IMR-90 (cell line): Measurements from ENCODE around the gene SPG11. TPM values are rescaled to one million over a fixed set of nuclear protein-coding genes. Genes with fewer than 3 reads are reported as not detected.

ENCODE experiments used
- ATAC-seq: fragments of 200-7000 bp; cut with Tn5 transposase; 2 replicates; pipeline ENCODE4 v1.9.1; 2020; ENCODE audit warnings: low read depth, mild to moderate bottlenecking, moderate library complexity
- BruUV-seq: library from RNA; stranded (reverse); fragments of 400-500 nt; replicated peaks from 2 replicates; lab custom pipeline; 2021; lab: Mats Ljungman, UMichigan
- CTCF ChIA-PET: fragments of 300-600 bp; formaldehyde crosslinking; extraction: SDS; loops from one replicate; lab custom pipeline; 2021; ENCODE audit warnings: antibody characterized with exemption; lab: Yijun Ruan, JAX
- POLR2A ChIA-PET: fragments of 300-600 bp; sonication (Branson Sonifier 250); formaldehyde crosslinking; loops from one replicate; lab custom pipeline; 2022; ENCODE audit warnings: antibody characterized with exemption; ENCODE audit not compliant: unreplicated experiment; lab: Charles Lee
- DNase-seq: peaks from one replicate; pipeline ENCODE4 v3.0.0; 2013
- H2AFZ ChIP-seq: replicated peaks from 2 replicates; pipeline ENCODE3; 2013; ENCODE audit warnings: low read length, mild to moderate bottlenecking; ENCODE audit not compliant: poor library complexity
- H2AK5ac ChIP-seq: 2 replicates; pipeline ENCODE4 v1.6.1; 2013; ENCODE audit warnings: low read depth, low read length, inconsistent platforms
- H2AK9ac ChIP-seq: replicated peaks from 2 replicates; pipeline ENCODE3; 2013; ENCODE audit warnings: mild to moderate bottlenecking, low read depth, low read length, moderate library complexity; ENCODE audit not compliant: poor library complexity
- H2BK120ac ChIP-seq: 2 replicates; pipeline ENCODE4 v1.6.1; 2013; ENCODE audit warnings: low read depth, low read length, inconsistent platforms
- H2BK15ac ChIP-seq: 3 replicates; pipeline ENCODE4 v1.6.1; 2013; ENCODE audit warnings: low read depth, low read length, inconsistent platforms
- H2BK20ac ChIP-seq: 2 replicates; pipeline ENCODE4 v1.6.1; 2013; ENCODE audit warnings: low read depth, mild to moderate bottlenecking, inconsistent platforms, low read length, moderate library complexity
- H2BK5ac ChIP-seq: 2 replicates; pipeline ENCODE4 v1.6.1; 2013; ENCODE audit warnings: mild to moderate bottlenecking, low read depth, low read length, inconsistent platforms; ENCODE audit not compliant: poor library complexity, severe bottlenecking
- H3K14ac ChIP-seq: replicated peaks from 2 replicates; pipeline ENCODE4 v1.6.1; 2013; ENCODE audit warnings: low read depth, low read length, inconsistent platforms
- H3K18ac ChIP-seq: 2 replicates; pipeline ENCODE4 v1.6.1; 2013; ENCODE audit warnings: low read depth, low read length, control low read depth
- H3K23ac ChIP-seq: 2 replicates; pipeline ENCODE4 v1.6.1; 2013; ENCODE audit warnings: low read depth, low read length, inconsistent platforms
- H3K27ac ChIP-seq: 2 replicates; pipeline ENCODE4 v1.5.1; 2013; ENCODE audit warnings: mild to moderate bottlenecking, control low read depth, low read length; ENCODE audit not compliant: insufficient read depth
- H3K27me3 ChIP-seq: 2 replicates; pipeline ENCODE4 v1.6.1; 2013; ENCODE audit warnings: low read length; ENCODE audit not compliant: control insufficient read depth, insufficient read depth
- H3K36me3 ChIP-seq: 2 replicates; pipeline ENCODE4 v1.6.1; 2013; ENCODE audit warnings: low read length, mixed read lengths; ENCODE audit not compliant: control insufficient read depth, insufficient read depth
- H3K4ac ChIP-seq: 2 replicates; pipeline ENCODE4 v1.6.1; 2013; ENCODE audit warnings: low read depth, low read length, inconsistent platforms
- H3K4me1 ChIP-seq: 2 replicates; pipeline ENCODE4 v1.6.1; 2013; ENCODE audit warnings: low read length, mixed read lengths; ENCODE audit not compliant: control insufficient read depth, insufficient read depth
- H3K4me2 ChIP-seq: 2 replicates; pipeline ENCODE4 v1.6.1; 2013; ENCODE audit warnings: low read depth, mild to moderate bottlenecking, control low read depth, low read length, moderate library complexity
- H3K4me3 ChIP-seq: 2 replicates; pipeline ENCODE4 v1.5.1; 2013; ENCODE audit warnings: low read depth, mild to moderate bottlenecking, control low read depth, low read length, moderate library complexity; ENCODE audit not compliant: insufficient read depth
- H3K56ac ChIP-seq: 2 replicates; pipeline ENCODE4 v1.6.1; 2013; ENCODE audit warnings: low read length, inconsistent platforms; ENCODE audit not compliant: insufficient read depth; ENCODE audit errors: extremely low read depth
- H3K79me1 ChIP-seq, 2 experiments: 2 replicates each; pipeline ENCODE4 v1.6.1; 2013; ENCODE audit warnings: low read length in 2 of 2, inconsistent platforms in 1 of 2, low read depth in 1 of 2
- H3K9ac ChIP-seq: 2 replicates; pipeline ENCODE4 v1.6.1; 2013; ENCODE audit warnings: low read depth, low read length, control low read depth
- H3K9me1 ChIP-seq: 2 replicates; pipeline ENCODE4 v1.6.1; 2013; ENCODE audit warnings: low read length, inconsistent platforms; ENCODE audit not compliant: insufficient read depth
- H3K9me3 ChIP-seq: 2 replicates; pipeline ENCODE4 v1.6.1; 2013; ENCODE audit warnings: low read length; ENCODE audit not compliant: control insufficient read depth, insufficient read depth
- H4K20me1 ChIP-seq: 2 replicates; pipeline ENCODE4 v1.6.1; 2013; ENCODE audit warnings: low read length, inconsistent platforms; ENCODE audit not compliant: insufficient read depth
- H4K5ac ChIP-seq: 2 replicates; pipeline ENCODE4 v1.6.1; 2013; ENCODE audit warnings: mild to moderate bottlenecking, low read depth, low read length, control low read depth
- H4K8ac ChIP-seq, 2 experiments: 2 replicates each; pipeline ENCODE4 v1.6.1; 2013; ENCODE audit warnings: low read depth in 2 of 2, low read length in 2 of 2, control low read depth in 1 of 2, inconsistent platforms in 1 of 2
- H4K91ac ChIP-seq: 2 replicates; pipeline ENCODE4 v1.6.1; 2013; ENCODE audit warnings: low read depth, low read length, inconsistent platforms; ENCODE audit not compliant: insufficient read depth
- BHLHE40 ChIP-seq: fragments of 150-350 bp; IDR thresholded peaks from 2 replicates; pipeline ENCODE4 v1.6.1; 2016; ENCODE audit warnings: mild to moderate bottlenecking, low read depth, low read length
- CEBPB ChIP-seq: IDR thresholded peaks from 2 replicates; pipeline ENCODE4 v1.6.1; 2012; ENCODE audit warnings: low read depth, low read length, improper control_type of control experiment
- CHD1 ChIP-seq: IDR thresholded peaks from 2 replicates; pipeline ENCODE4 v1.6.1; 2012; ENCODE audit warnings: low read depth, low read length, improper control_type of control experiment
- CTCF ChIP-seq: conservative IDR thresholded peaks from 2 replicates; pipeline ENCODE4 v1.5.1; 2012; ENCODE audit warnings: mild to moderate bottlenecking, low read depth, low read length, improper control_type of control experiment
- ELK1 ChIP-seq: fragments of 150-350 bp; IDR thresholded peaks from 2 replicates; pipeline ENCODE4 v1.6.1; 2016; ENCODE audit warnings: low read depth, mild to moderate bottlenecking, low read length, moderate library complexity, borderline replicate concordance
- MAFK ChIP-seq: IDR thresholded peaks from 2 replicates; pipeline ENCODE4 v1.6.1; 2012; ENCODE audit warnings: low read depth, low read length, improper control_type of control experiment
- MAZ ChIP-seq: IDR thresholded peaks from 2 replicates; pipeline ENCODE4 v1.6.1; 2012; ENCODE audit warnings: low read depth, mild to moderate bottlenecking, low read length, improper control_type of control experiment, moderate library complexity, borderline replicate concordance
- MXI1 ChIP-seq: IDR thresholded peaks from 2 replicates; pipeline ENCODE4 v1.6.1; 2012; ENCODE audit warnings: low read depth, mild to moderate bottlenecking, low read length, moderate library complexity, borderline replicate concordance
- NFE2L2 ChIP-seq: fragments of 150-350 bp; IDR thresholded peaks from 2 replicates; pipeline ENCODE4 v1.6.1; 2016; ENCODE audit warnings: low read depth, mild to moderate bottlenecking, low read length
- POLR2A ChIP-seq: IDR thresholded peaks from 2 replicates; pipeline ENCODE4 v1.6.1; 2012; ENCODE audit warnings: mild to moderate bottlenecking, low read depth, low read length
- RAD21 ChIP-seq: IDR thresholded peaks from 2 replicates; pipeline ENCODE4 v1.6.1; 2012; ENCODE audit warnings: low read length, improper control_type of control experiment
- RCOR1 ChIP-seq: IDR thresholded peaks from 2 replicates; pipeline ENCODE4 v1.6.1; 2012; ENCODE audit warnings: mild to moderate bottlenecking, low read length, improper control_type of control experiment; ENCODE audit not compliant: insufficient replicate concordance
- RFX5 ChIP-seq: IDR thresholded peaks from 2 replicates; pipeline ENCODE4 v1.8.0; 2012; ENCODE audit warnings: low read depth, mild to moderate bottlenecking, low read length, moderate library complexity
- SMC3 ChIP-seq: fragments of 150-350 bp; IDR thresholded peaks from 2 replicates; pipeline ENCODE4 v1.6.1; 2016; ENCODE audit warnings: low read depth, mild to moderate bottlenecking, antibody characterized with exemption, low read length, moderate library complexity
- USF2 ChIP-seq: fragments of 150-350 bp; IDR thresholded peaks from 2 replicates; pipeline ENCODE4 v1.6.1; 2017; ENCODE audit warnings: mild to moderate bottlenecking, antibody characterized with exemption, low read length, low read depth
- WGBS, 2 experiments: methylation state at CpG; one replicate each; pipeline versions ENCODE4 v1.1.5 to v1.1.7; 2013; ENCODE audit warnings: missing lambda C conversion rate in 2 of 2; ENCODE audit not compliant: insufficient read length in 1 of 2; ENCODE audit errors: extremely low coverage in 2 of 2; 5-methylcytosine and 5-hydroxymethylcytosine counted together
- dilution Hi-C: fragments of 300-500 bp; cut with HindIII; formaldehyde crosslinking; loops from one replicate; pipeline ENCODE4 v1.14.3; 2018; ENCODE audit warnings: low sequenced_read_pairs; ENCODE audit not compliant: unreplicated experiment
- in situ Hi-C: fragments of 300-500 bp; cut with MboI; formaldehyde crosslinking; loops from 3 replicates; pipeline ENCODE4 v1.14.3; 2019; ENCODE audit warnings: low sequenced_read_pairs, inconsistent platforms, mixed read lengths
- intact Hi-C: fragments of 100-400 bp; cut with micrococcal nuclease; formaldehyde crosslinking; loops from 2 replicates; pipeline ENCODE4 v1.10.0; 2022
- polyA plus RNA-seq, 3 experiments: library from polyadenylated mRNA; depleted of rRNA; stranded (reverse); fragments of >200 nt; gene quantifications; 2 replicates each; pipeline ENCODE4 v1.2.3, GENCODE V29; 2012; ENCODE audit warnings: low replicate concordance in 1 of 3
- total RNA-seq: library from RNA; depleted of rRNA; stranded (reverse); fragments of >200 nt; gene quantifications from 2 replicates; pipeline ENCODE4 v1.2.3, GENCODE V29; 2012

Gene SPG11
- total and polyA plus RNA-seq, 2 of the 4 experiments (the other 2 are of a cell fraction), result 30.8 to 32.6 TPM

GRCh38 chr15:44596511-44597010, 66.9 kb downstream of the SPG11 start:
- intact Hi-C loops, result no loop called here
- POLR2A ChIA-PET, result no interaction called here

More at GRCh38 chr15:44596511-44597010, 66.9 kb downstream of the SPG11 start:
- H2BK120ac ChIP-seq, result no peak overlapping the region
- dilution Hi-C loops, result no loop called here
- no peak overlapping the region for H3K56ac ChIP-seq
- H2BK5ac ChIP-seq, result no peak overlapping the region
- in situ Hi-C loops, result no loop called here
- no CpG with 5 or more reads among the region's 1 CpG for WGBS, 2 experiments
- no peak overlapping the region for H3K14ac ChIP-seq
- no peak overlapping the region for H2AK5ac ChIP-seq
- DNase-seq, result no peak
- H3K9me3 ChIP-seq, result no peaks in the 10 kb centered on the region
- peaks cover 8% of the 10 kb centered on the region for H3K4me1 ChIP-seq
- no peak for TF ChIP-seq CTCF
- no peak for TF ChIP-seq POLR2A
- no peak for TF ChIP-seq CHD1
- TF ChIP-seq RCOR1, result no peak
- no peak for TF ChIP-seq USF2
- no peak for TF ChIP-seq ELK1
- no peak for TF ChIP-seq MAFK
- TF ChIP-seq RAD21, result no peak
- no peak for TF ChIP-seq RFX5
- no peak for TF ChIP-seq MAZ
- TF ChIP-seq MXI1, result no peak
- no peak for TF ChIP-seq BHLHE40
- TF ChIP-seq NFE2L2, result no peak
- TF ChIP-seq CEBPB, result no peak
- TF ChIP-seq SMC3, result no peak
- peaks cover 35% of the 10 kb centered on the region for H3K36me3 ChIP-seq
- no peaks in the 10 kb centered on the region for H4K20me1 ChIP-seq
- no peaks in the 10 kb centered on the region for H3K27me3 ChIP-seq
- no peaks in the 10 kb centered on the region for H3K79me1 ChIP-seq
- no peak overlapping the region for H2AFZ ChIP-seq
- no peak overlapping the region for H3K18ac ChIP-seq
- no peak overlapping the region for H3K4me3 ChIP-seq
- H2BK20ac ChIP-seq, result no peak overlapping the region
- H3K23ac ChIP-seq, result no peak overlapping the region
- no peak overlapping the region for H3K9ac ChIP-seq
- H3K9me1 ChIP-seq, result peaks cover 12% of the 10 kb centered on the region
- H4K91ac ChIP-seq, result no peak overlapping the region
- ATAC-seq, result no peak
- CTCF ChIA-PET, result interaction anchor here (0.6 kb wide), 1 partner anchor 16 kb away, joined by 3 read pairs; no protein-coding TSS in a partner anchor
- H2AK9ac ChIP-seq, result no peak overlapping the region
- no peak overlapping the region for H3K4ac ChIP-seq
- no TSS peak for BruUV-seq
- H4K5ac ChIP-seq, result no peak overlapping the region
- no peak overlapping the region for H3K27ac ChIP-seq
- H3K4me2 ChIP-seq, result no peak overlapping the region
- H2BK15ac ChIP-seq, result no peak overlapping the region
- H4K8ac ChIP-seq, result no peak overlapping the region
